ENCODE results near the gene CGB2. TPM values are rescaled to one million over a fixed set of nuclear protein-coding genes. Genes with fewer than 3 reads are reported as not detected.
"Not testable (repeated sequence)": the region's sequence is repeated elsewhere in the genome, so short reads cannot be mapped to it uniquely, and the experiment has no call there.

Gene CGB2
- total RNA-seq, 1 experiment from 2014 or later, result not detected

- Mint-ChIP-seq H3K4me1 (ENCODE audit: low read depth, unreplicated experiment) (peaks cover 21% of the 10 kb centered on the region), H3K27ac (ENCODE audit: unreplicated experiment) (no peak overlapping the region), H3K4me3 (ENCODE audit: unreplicated experiment) (peak overlapping the region; percentile 79), H3K9me3 (ENCODE audit: unreplicated experiment) (no peaks in the 10 kb centered on the region), H3K36me3 (ENCODE audit: insufficient read depth, unreplicated experiment) (peaks cover 23% of the 10 kb centered on the region), H3K27me3 (ENCODE audit: insufficient read depth, unreplicated experiment) (no peaks in the 10 kb centered on the region)
- H3K27me3 ChIP-seq (replicated peaks; ENCODE audit: control insufficient read depth, insufficient read depth, low read length), result no peaks in the 10 kb centered on the region; the same call in 1 of the 2 replicates
- CTCF ChIA-PET, result interaction anchor here (1.2 to 4.0 kb wide), 5 partner anchors 21 to 86 kb away, joined by 4 to 51 read pairs (median 10); partner anchors contain the start of genes GYS1, NTF4 and RUVBL2
- no peak for DNase-seq
- H3K4me1 ChIP-seq, result 0 out of 2 replicates have a peak, but pooled peaks cover 9% of the 10 kb centered on the region
- intact Hi-C loops (cut with micrococcal nuclease; ENCODE audit: unreplicated experiment), result no loop called here
- POLR2A ChIA-PET, result no interaction called here
- BruUV-seq (replicated peaks), result no TSS peak
- H3K9me3 ChIP-seq, result no peaks in the 10 kb centered on the region
- H3K36me3 ChIP-seq (ENCODE audit: control insufficient read depth, insufficient read depth, low read length), result no peaks in the 10 kb centered on the region
- no peak for TF ChIP-seq CTCF (IDR thresholded peaks at IDR 0.05; ENCODE audit: insufficient read depth in 1 of 2, low read depth in 1 of 2, low read length in 1 of 2, severe bottlenecking in 1 of 2, unreplicated experiment in 1 of 2)
- H3K4me3 ChIP-seq (ENCODE audit: low read depth, low read length), result no peak overlapping the region
Observed at GRCh38 chr19:49020342-49020741, 11.3 kb upstream of the CGB2 start.

- no peaks in the 10 kb centered on the region; the same call in 1 of the 2 replicates for H3K27me3 ChIP-seq (replicated peaks; ENCODE audit: control insufficient read depth, insufficient read depth, low read length)
- Mint-ChIP-seq H3K4me1 (ENCODE audit: low read depth, unreplicated experiment) (peaks cover 21% of the 10 kb centered on the region), H3K9me3 (ENCODE audit: unreplicated experiment) (no peaks in the 10 kb centered on the region), H3K27ac (ENCODE audit: unreplicated experiment) (no peak overlapping the region), H3K27me3 (ENCODE audit: insufficient read depth, unreplicated experiment) (no peaks in the 10 kb centered on the region), H3K36me3 (ENCODE audit: insufficient read depth, unreplicated experiment) (peaks cover 15% of the 10 kb centered on the region), H3K4me3 (ENCODE audit: unreplicated experiment) (peak overlapping the region; percentile 79)
- no peak overlapping the region for H3K4me3 ChIP-seq (ENCODE audit: low read depth, low read length)
- H3K9me3 ChIP-seq, result no peaks in the 10 kb centered on the region
- DNase-seq, result no peak
- intact Hi-C loops (cut with micrococcal nuclease; ENCODE audit: unreplicated experiment), result no loop called here
- H3K4me1 ChIP-seq, result 0 out of 2 replicates have a peak, but pooled peaks cover 9% of the 10 kb centered on the region
- no TSS peak for BruUV-seq (replicated peaks)
- H3K36me3 ChIP-seq (ENCODE audit: control insufficient read depth, insufficient read depth, low read length), result no peaks in the 10 kb centered on the region
- ChIA-PET CTCF (interaction anchor here (1.3 to 4.0 kb wide), 3 partner anchors 29 to 52 kb away, joined by 4 to 51 read pairs (median 10); partner anchors contain the start of genes GYS1, NTF4 and RUVBL2), POLR2A (no interaction called here)
- no peak for TF ChIP-seq CTCF (IDR thresholded peaks at IDR 0.05; ENCODE audit: insufficient read depth in 1 of 2, low read depth in 1 of 2, low read length in 1 of 2, severe bottlenecking in 1 of 2, unreplicated experiment in 1 of 2)
Observed at GRCh38 chr19:49020931-49021895, 10.5 kb upstream of the CGB2 start.

GRCh38 chr19:49022116-49022515 lies 9.6 kb upstream of the CGB2 start:
- H3K36me3 Mint-ChIP-seq (ENCODE audit: insufficient read depth, unreplicated experiment), result peaks cover 15% of the 10 kb centered on the region
- no peaks in the 10 kb centered on the region for H3K27me3 Mint-ChIP-seq (ENCODE audit: insufficient read depth, unreplicated experiment)
- Histone ChIP-seq H3K4me3 (ENCODE audit: low read depth, low read length) (no peak overlapping the region), H3K36me3 (ENCODE audit: control insufficient read depth, insufficient read depth, low read length) (no peaks in the 10 kb centered on the region), H3K4me1 (0 out of 2 replicates have a peak, but pooled peaks cover 9% of the 10 kb centered on the region), H3K9me3 (no peaks in the 10 kb centered on the region), H3K27me3 (replicated peaks; ENCODE audit: control insufficient read depth, insufficient read depth, low read length) (no peaks in the 10 kb centered on the region; the same call in 1 of the 2 replicates)
- intact Hi-C loops (cut with micrococcal nuclease; ENCODE audit: unreplicated experiment), result no loop called here
- ChIA-PET CTCF (no interaction called here), POLR2A (no interaction called here)
- peak overlapping the region; percentile 23 for H3K4me3 Mint-ChIP-seq (ENCODE audit: unreplicated experiment)
- DNase-seq, result no peak
- H3K4me1 Mint-ChIP-seq (ENCODE audit: low read depth, unreplicated experiment), result peaks cover 21% of the 10 kb centered on the region
- TF ChIP-seq CTCF (IDR thresholded peaks at IDR 0.05; ENCODE audit: insufficient read depth in 1 of 2, low read depth in 1 of 2, low read length in 1 of 2, severe bottlenecking in 1 of 2, unreplicated experiment in 1 of 2), result no peak
- BruUV-seq (replicated peaks), result no TSS peak
- H3K27ac Mint-ChIP-seq (ENCODE audit: unreplicated experiment), result no peak overlapping the region
- H3K9me3 Mint-ChIP-seq (ENCODE audit: unreplicated experiment), result no peaks in the 10 kb centered on the region

- H3K36me3 Mint-ChIP-seq (ENCODE audit: insufficient read depth, unreplicated experiment); H3K27ac Mint-ChIP-seq (ENCODE audit: unreplicated experiment); BruUV-seq (replicated peaks); H3K27me3 Mint-ChIP-seq (ENCODE audit: insufficient read depth, unreplicated experiment); intact Hi-C loops (cut with micrococcal nuclease; ENCODE audit: unreplicated experiment); POLR2A ChIA-PET; H3K9me3 ChIP-seq; H3K4me3 ChIP-seq (ENCODE audit: low read depth, low read length); H3K4me3 Mint-ChIP-seq (ENCODE audit: unreplicated experiment); H3K9me3 Mint-ChIP-seq (ENCODE audit: unreplicated experiment); H3K4me1 ChIP-seq; H3K27me3 ChIP-seq (replicated peaks; ENCODE audit: control insufficient read depth, insufficient read depth, low read length); H3K36me3 ChIP-seq (ENCODE audit: control insufficient read depth, insufficient read depth, low read length); DNase-seq: not testable (repeated sequence)
- peaks cover 16% of the 10 kb centered on the region for H3K4me1 Mint-ChIP-seq (ENCODE audit: low read depth, unreplicated experiment)
- CTCF ChIA-PET, result interaction anchor here (0.6 kb wide), 1 partner anchor 279 kb away, joined by 4 read pairs; no protein-coding TSS in a partner anchor
Observed at GRCh38 chr19:49024233-49024632, 7.5 kb upstream of the CGB2 start, which contains the start of gene CGB3. CGB3 (minus strand) TSS chr19:49024333; CDS start chr19:49023971, 362 bp downstream.

Measured in Caco-2 (cell line).